Limb (tissue), 2 donors: Measurements from ENCODE around the gene PCDHGC5.
A peak's percentile ranks its signal among the peaks of the same experiment; 100 is the strongest.

Experiments used
- DNase-seq, 2 donors: peaks; one replicate each; pipeline ENCODE4 v3.0.0-alpha.2; 2016; ENCODE audit errors: extremely low spot score in 2 of 2

PCDHGC5 gene

GRCh38 chr5:141488591-141489561, at the start of gene PCDHGC5:
Gene PCDHGC5, plus strand, starts transcription at chr5:141489081. Its CDS starts 160 bp downstream, at chr5:141489241.
- DNase-seq: no peak

- no peak for DNase-seq
These were observed 49.3 kb upstream of the PCDHGC5 start for GRCh38 chr5:141439411-141440141.

GRCh38 chr5:141440341-141440740, 48.5 kb upstream of the PCDHGC5 start:
- no peak for DNase-seq

- DNase-seq: no peak
These were observed 47.2 kb upstream of the PCDHGC5 start for GRCh38 chr5:141441571-141442170.

GRCh38 chr5:141465351-141465750, 23.5 kb upstream of the PCDHGC5 start:
- DNase-seq: no peak

- peak; percentile 91 to 96 for DNase-seq
These were observed 13.2 kb upstream of the PCDHGC5 start, which contains the start of gene PCDHGC3 for GRCh38 chr5:141475625-141476131. Gene PCDHGC3, plus strand, starts transcription at chr5:141475966. Its CDS starts 151 bp downstream, at chr5:141476117.

- DNase-seq: peak; percentile 70 to 88
These were observed 12.6 kb upstream of the PCDHGC5 start for GRCh38 chr5:141476132-141476911.

GRCh38 chr5:141477044-141477575, 11.8 kb upstream of the PCDHGC5 start:
- no peak for DNase-seq

GRCh38 chr5:141477815-141478214, 11.1 kb upstream of the PCDHGC5 start:
- no peak for DNase-seq

- no peak for DNase-seq
These were observed 10.4 kb upstream of the PCDHGC5 start for GRCh38 chr5:141478321-141478945.

GRCh38 chr5:141479776-141480175, 9.1 kb upstream of the PCDHGC5 start:
- DNase-seq: no peak

- no peak for DNase-seq
These were observed 5.0 kb upstream of the PCDHGC5 start for GRCh38 chr5:141483902-141484301.

GRCh38 chr5:141484310-141484640, 4.6 kb upstream of the PCDHGC5 start:
- DNase-seq: no peak

GRCh38 chr5:141484641-141485311, 4.1 kb upstream of the PCDHGC5 start, which contains the start of gene PCDHGC4:
Gene PCDHGC4, plus strand, starts transcription at chr5:141485030. Its CDS starts 144 bp downstream, at chr5:141485174.
- peak; percentile 62 to 79 for DNase-seq

- DNase-seq: no peak
These were observed 3.4 kb upstream of the PCDHGC5 start for GRCh38 chr5:141485321-141486055.

GRCh38 chr5:141486091-141486490, 2.8 kb upstream of the PCDHGC5 start:
- DNase-seq: no peak

- DNase-seq: no peak
These were observed 1.8 kb upstream of the PCDHGC5 start for GRCh38 chr5:141487131-141487530.

- DNase-seq: no peak
These were observed 960 bp downstream of the PCDHGC5 start for GRCh38 chr5:141489841-141490240.

- no peak for DNase-seq
These were observed 1.4 kb downstream of the PCDHGC5 start for GRCh38 chr5:141490271-141490670.
